Lung (tissue), 12 donors: ENCODE data around the gene CEP41. TPM values are rescaled to one million over a fixed set of nuclear protein-coding genes. Genes with fewer than 3 reads are reported as not detected.
A peak's percentile ranks its signal among the peaks of the same experiment; 100 is the strongest.

ENCODE experiments used
- ATAC-seq: fragments of 200-7000 bp; cut with Tn5 transposase; one replicate; pipeline ENCODE4 v1.9.1; 2020; ENCODE audit warnings: moderate number of reproducible peaks; ENCODE audit not compliant: insufficient read depth, low FRiP score
- DNase-seq, 3 donors: peaks; one replicate each; pipeline ENCODE4 v3.0.0-alpha.2; 2013 to 2017
- H3K27ac ChIP-seq, 2 donors: one replicate each; pipeline ENCODE4 v1.5.1; 2013; ENCODE audit warnings: mild to moderate bottlenecking in 2 of 2, moderate library complexity in 2 of 2, control low read depth in 1 of 2, inconsistent platforms in 1 of 2, low read depth in 1 of 2, low read length in 1 of 2
- H3K27me3 ChIP-seq, 3 donors: one replicate each; pipeline ENCODE4 v1.5.1; 2013; ENCODE audit warnings: low read length in 2 of 3; ENCODE audit not compliant: control insufficient read depth in 3 of 3, insufficient read depth in 3 of 3
- H3K36me3 ChIP-seq, 4 donors: one replicate each; pipeline ENCODE4 v1.5.1; 2013; ENCODE audit warnings: low read length in 4 of 4, mild to moderate bottlenecking in 1 of 4, moderate library complexity in 1 of 4; ENCODE audit not compliant: control insufficient read depth in 4 of 4, insufficient read depth in 4 of 4
- H3K4me1 ChIP-seq, 5 donors: one replicate each; pipeline ENCODE4 v1.5.1; 2013; ENCODE audit warnings: low read length in 5 of 5, mild to moderate bottlenecking in 2 of 5, moderate library complexity in 1 of 5; ENCODE audit not compliant: control insufficient read depth in 5 of 5, insufficient read depth in 5 of 5
- H3K4me3 ChIP-seq: one replicate; pipeline ENCODE4 v1.5.1; 2013; ENCODE audit warnings: mild to moderate bottlenecking, control low read depth, moderate library complexity
- H3K9ac ChIP-seq, 2 donors: one replicate each; pipeline ENCODE4 v1.5.1; 2013; ENCODE audit warnings: low read length in 2 of 2, control low read depth in 1 of 2; ENCODE audit not compliant: insufficient read depth in 1 of 2
- H3K9me3 ChIP-seq, 4 donors: one replicate each; pipeline ENCODE4 v1.5.1; 2013; ENCODE audit warnings: low read length in 3 of 4, mild to moderate bottlenecking in 1 of 4, moderate library complexity in 1 of 4; ENCODE audit not compliant: control insufficient read depth in 4 of 4, insufficient read depth in 3 of 4
- CTCF ChIP-seq: IDR thresholded peaks from 2 replicates; pipeline ENCODE4 v1.5.1; 2012; ENCODE audit warnings: mild to moderate bottlenecking; ENCODE audit errors: control extremely low read depth, extremely low read depth
- WGBS, 2 donors: extraction: QIAGEN DNeasy Blood & Tissue Kit; methylation state at CpG; one replicate each; pipeline ENCODE4 v1.1.7; 2013; 5-methylcytosine and 5-hydroxymethylcytosine counted together
- polyA plus RNA-seq, 2 donors: library from polyadenylated mRNA; stranded (reverse); fragments of 200-250 nt; gene quantifications; one replicate each; pipeline ENCODE4 v1.2.1, GENCODE V29; 2013
- total RNA-seq, 2 donors: library from RNA; depleted of rRNA in 1 of 2; stranded (reverse); fragments of >200 nt in 1 of 2; gene quantifications; one replicate each; pipeline ENCODE4 v1.2.1, GENCODE V29; 2014 to 2021
- donor health status: control.
- donor health status: control.
- donor health status: Bipolar disorder and iron deficiency.
- donor health status: healthy.
- donor health status: DM: yes; HTN: yes; CAD: no.

Gene CEP41
- total and polyA plus RNA-seq, 4 donors: 3.7 to 15.3 (median 11.6) TPM

GRCh38 chr7:130351791-130352090, 89.1 kb downstream of the CEP41 start:
- ATAC-seq (no peak), DNase-seq (no peak)
- H3K27ac ChIP-seq: peak overlapping the region in 1 of 2 donors; percentile 44
- H3K27me3 ChIP-seq: no peaks in the 10 kb centered on the region
- H3K9me3 ChIP-seq: no peaks in the 10 kb centered on the region
- TF ChIP-seq CTCF: no peak
- H3K4me3 ChIP-seq: no peak overlapping the region
- 69 to 83% methylated on average over 6 of the region's 6 CpGs for WGBS, 2 donors
- H3K36me3 ChIP-seq: no peaks in the 10 kb centered on the region
- peak overlapping the region in 1 of 2 donors; percentile 66 for H3K9ac ChIP-seq
- H3K4me1 ChIP-seq: peaks cover 0 to 56% (median 21%) of the 10 kb centered on the region in 5 donors

- 57 to 75% methylated on average over 20 of the region's 20 CpGs for WGBS, 2 donors
These were observed 89.6 kb downstream of the CEP41 start for GRCh38 chr7:130350945-130351790.

GRCh38 chr7:130349911-130350782, 90.7 kb downstream of the CEP41 start:
- H3K27me3 ChIP-seq: no peaks in the 10 kb centered on the region
- peak overlapping the region in 1 of 2 donors; percentile 63 for H3K9ac ChIP-seq
- ATAC-seq (no peak), DNase-seq (peak; percentile 39 to 73 (median 72))
- H3K4me3 ChIP-seq: no peak overlapping the region
- peak overlapping the region in 1 of 2 donors; percentile 46 for H3K27ac ChIP-seq
- H3K9me3 ChIP-seq: no peaks in the 10 kb centered on the region
- TF ChIP-seq CTCF: no peak
- H3K36me3 ChIP-seq: no peaks in the 10 kb centered on the region
- peaks cover 0 to 45% (median 16%) of the 10 kb centered on the region in 5 donors for H3K4me1 ChIP-seq
- 58 to 70% methylated on average over 16 of the region's 16 CpGs for WGBS, 2 donors

More at GRCh38 chr7:130350945-130351790, 89.6 kb downstream of the CEP41 start:
- ATAC-seq: peak; percentile 43
- H3K4me3 ChIP-seq: no peak overlapping the region
- no peak for TF ChIP-seq CTCF
- peak overlapping the region in 1 of 2 donors; percentile 44 for H3K27ac ChIP-seq
- peaks cover 0 to 50% (median 16%) of the 10 kb centered on the region in 5 donors for H3K4me1 ChIP-seq
- peak; percentile 94 to 98 (median 97) for DNase-seq
- no peaks in the 10 kb centered on the region for H3K9me3 ChIP-seq
- peak overlapping the region in 1 of 2 donors; percentile 63 for H3K9ac ChIP-seq
- H3K36me3 ChIP-seq: no peaks in the 10 kb centered on the region
- no peaks in the 10 kb centered on the region for H3K27me3 ChIP-seq
